ENCODE measurements around the gene RPL18A. TPM values are rescaled to one million over a fixed set of nuclear protein-coding genes. Genes with fewer than 3 reads are reported as not detected.

RPL18A gene
- total and polyA plus RNA-seq, 10 of the 15 experiments (the other 5 are each of a cell fraction or from before 2014, with no cell fraction given) = 1,181 to 3,774 (median 2,300) TPM

DNA sequence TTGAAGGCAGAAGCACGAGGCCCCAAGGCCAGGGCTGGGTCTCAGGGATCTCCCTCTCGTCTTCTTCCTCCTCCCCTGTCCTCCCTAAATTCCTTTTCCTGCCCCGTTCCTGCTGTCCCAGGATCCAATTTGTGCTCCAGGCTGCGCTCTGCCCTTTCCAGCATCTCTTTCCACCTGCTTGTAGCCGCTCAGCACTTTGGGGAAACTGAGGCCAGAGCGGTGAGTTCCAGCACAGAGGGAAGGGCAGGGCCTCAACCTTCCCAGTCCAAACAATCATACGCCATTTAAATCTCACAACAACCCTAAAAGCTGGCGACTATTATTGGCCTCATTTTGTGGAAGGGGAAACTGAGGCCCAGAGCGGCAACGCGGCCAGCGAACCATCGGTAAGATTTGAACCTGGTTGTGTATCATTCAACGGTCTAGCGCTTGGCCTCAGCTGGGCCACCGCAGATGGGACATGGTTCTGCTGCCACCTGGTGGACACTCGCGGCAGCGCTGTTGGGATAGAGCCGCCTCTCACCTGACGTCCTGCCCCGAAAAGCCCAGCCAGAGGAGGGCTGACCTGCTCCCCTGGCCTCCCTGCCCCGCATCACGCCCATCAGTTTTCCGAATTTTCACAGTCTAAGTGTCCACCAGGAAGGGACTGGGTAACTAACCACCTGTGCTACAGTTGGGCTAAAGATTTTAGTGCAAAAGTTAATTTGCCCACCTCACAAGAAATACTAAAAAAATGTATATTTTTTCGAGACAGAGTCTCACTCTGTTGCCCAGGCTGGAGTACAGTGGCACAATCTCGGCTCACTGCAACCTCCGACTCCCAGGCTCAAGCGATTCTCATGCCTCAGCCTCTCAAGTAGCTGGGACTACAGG is 4.2 kb upstream of the RPL18A start (continued):
- TF ChIP-seq, protein P1, sequence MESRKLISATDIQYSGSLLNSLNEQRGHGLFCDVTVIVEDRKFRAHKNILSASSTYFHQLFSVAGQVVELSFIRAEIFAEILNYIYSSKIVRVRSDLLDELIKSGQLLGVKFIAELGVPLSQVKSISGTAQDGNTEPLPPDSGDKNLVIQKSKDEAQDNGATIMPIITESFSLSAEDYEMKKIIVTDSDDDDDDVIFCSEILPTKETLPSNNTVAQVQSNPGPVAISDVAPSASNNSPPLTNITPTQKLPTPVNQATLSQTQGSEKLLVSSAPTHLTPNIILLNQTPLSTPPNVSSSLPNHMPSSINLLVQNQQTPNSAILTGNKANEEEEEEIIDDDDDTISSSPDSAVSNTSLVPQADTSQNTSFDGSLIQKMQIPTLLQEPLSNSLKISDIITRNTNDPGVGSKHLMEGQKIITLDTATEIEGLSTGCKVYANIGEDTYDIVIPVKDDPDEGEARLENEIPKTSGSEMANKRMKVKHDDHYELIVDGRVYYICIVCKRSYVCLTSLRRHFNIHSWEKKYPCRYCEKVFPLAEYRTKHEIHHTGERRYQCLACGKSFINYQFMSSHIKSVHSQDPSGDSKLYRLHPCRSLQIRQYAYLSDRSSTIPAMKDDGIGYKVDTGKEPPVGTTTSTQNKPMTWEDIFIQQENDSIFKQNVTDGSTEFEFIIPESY (IDR thresholded peaks at IDR 0.05) = no peak
- TF ChIP-seq PRDM15 (CRISPR knock-in tag; IDR thresholded peaks at IDR 0.05) (no peak), KLF5 (IDR thresholded peaks at IDR 0.05; ENCODE audit: partially characterized antibody) (peak; percentile 31), NFYB (IDR thresholded peaks at IDR 0.05; ENCODE audit: insufficient read depth, low read depth, low read length) (no peak), KDM1A (IDR thresholded peaks at IDR 0.05; ENCODE audit: borderline replicate concordance) (no peak), NFXL1 (IDR thresholded peaks at IDR 0.05; ENCODE audit: borderline replicate concordance) (no peak), BCLAF1 (IDR thresholded peaks at IDR 0.05) (no peak), NBN (IDR thresholded peaks at IDR 0.05) (no peak), YBX1 (IDR thresholded peaks at IDR 0.05) (no peak), IKZF2 (IDR thresholded peaks at IDR 0.05) (no peak)
